PC-3 (cell line): ENCODE measurements around the gene SRGAP3. TPM values are rescaled to one million over a fixed set of nuclear protein-coding genes. Genes with fewer than 3 reads are reported as not detected.

Source experiments
- ATAC-seq: fragments of 200-7000 bp; cut with Tn5 transposase; 2 replicates; pipeline ENCODE4 v1.9.1; 2020; ENCODE audit warnings: mild to moderate bottlenecking, moderate library complexity
- BruUV-seq: library from RNA; stranded (reverse); fragments of 400-500 nt; replicated peaks from 2 replicates; lab custom pipeline; 2021; lab: Mats Ljungman, UMichigan
- CTCF ChIA-PET: fragments of 300-600 bp; sonication (Branson Sonifier 250); formaldehyde crosslinking; loops from one replicate; lab custom pipeline; 2022; ENCODE audit warnings: antibody characterized with exemption; lab: Charles Lee
- POLR2A ChIA-PET: fragments of 300-600 bp; sonication (Branson Sonifier 250); formaldehyde crosslinking; loops from one replicate; lab custom pipeline; 2022; ENCODE audit warnings: antibody characterized with exemption; ENCODE audit not compliant: unreplicated experiment; lab: Charles Lee
- DNase-seq: peaks from one replicate; pipeline ENCODE4 v3.0.0-alpha.2; 2015
- H2AFZ ChIP-seq: fragments of 300-600 bp; sonication (generic); 2 replicates; pipeline ENCODE4 v1.6.0; 2016; ENCODE audit warnings: antibody characterized with exemption, low read length
- H3F3A ChIP-seq: fragments of 300-600 bp; sonication (generic); one replicate; pipeline ENCODE4 v1.6.0; 2017; ENCODE audit warnings: antibody characterized with exemption, low read length, control low read depth, mild to moderate bottlenecking; ENCODE audit not compliant: unreplicated experiment
- H3K27ac ChIP-seq: fragments of 300-600 bp; sonication (generic); 2 replicates; pipeline ENCODE4 v1.5.1; 2016; ENCODE audit warnings: mild to moderate bottlenecking, low read length
- H3K27me3 ChIP-seq: fragments of 300-600 bp; sonication (generic); 2 replicates; pipeline ENCODE4 v1.6.1; 2016; ENCODE audit warnings: low read length, mixed read lengths
- H3K36me3 ChIP-seq: fragments of 300-600 bp; sonication (generic); 2 replicates; pipeline ENCODE4 v1.6.1; 2016; ENCODE audit warnings: low read depth, mixed run types, low read length, mixed read lengths
- H3K4me1 ChIP-seq: fragments of 300-600 bp; sonication (generic); 2 replicates; pipeline ENCODE4 v1.5.1; 2016; ENCODE audit warnings: low read length; ENCODE audit not compliant: insufficient read depth
- H3K4me2 ChIP-seq: fragments of 300-600 bp; sonication (generic); 2 replicates; pipeline ENCODE4 v1.6.0; 2016; ENCODE audit warnings: low read length
- H3K4me3 ChIP-seq: fragments of 300-600 bp; sonication (generic); 2 replicates; pipeline ENCODE4 v1.5.1; 2016; ENCODE audit warnings: mild to moderate bottlenecking, low read length, mixed read lengths
- H3K79me2 ChIP-seq: fragments of 300-600 bp; sonication (generic); 2 replicates; pipeline ENCODE4 v1.6.1; 2017; ENCODE audit warnings: low read length, mixed read lengths
- H3K9ac ChIP-seq: fragments of 300-600 bp; sonication (generic); 2 replicates; pipeline ENCODE4 v1.6.0; 2016; ENCODE audit warnings: mild to moderate bottlenecking, low read length
- H3K9me2 ChIP-seq: fragments of 300-600 bp; sonication (generic); replicated peaks from 2 replicates; pipeline ENCODE4 v1.6.1; 2016; ENCODE audit warnings: mixed run types, low read length, mixed read lengths
- H3K9me3 ChIP-seq: fragments of 300-600 bp; sonication (generic); 2 replicates; pipeline ENCODE4 v1.6.1; 2016; ENCODE audit warnings: low read length, mixed read lengths
- H4K20me1 ChIP-seq: fragments of 300-600 bp; sonication (generic); 2 replicates; pipeline ENCODE4 v1.6.1; 2016; ENCODE audit warnings: low read length, mixed read lengths
- EZH2 ChIP-seq: fragments of 300-600 bp; sonication (generic); IDR thresholded peaks from one replicate; pipeline ENCODE4 v1.6.1; 2017; ENCODE audit warnings: antibody characterized with exemption, mild to moderate bottlenecking, low read length; ENCODE audit not compliant: unreplicated experiment
- EZH2phosphoT487 ChIP-seq: fragments of 300-600 bp; sonication (generic); IDR thresholded peaks from 2 replicates; pipeline ENCODE4 v1.6.1; 2018; ENCODE audit warnings: mild to moderate bottlenecking, antibody characterized with exemption, low read length, borderline replicate concordance
- intact Hi-C: fragments of 100-400 bp; cut with micrococcal nuclease; formaldehyde crosslinking; loops from 2 replicates; pipeline ENCODE4 v1.9.0; 2023
- total RNA-seq: library from RNA; depleted of rRNA; stranded (reverse); fragments of >200 nt; gene quantifications from 2 replicates; pipeline ENCODE4 v1.2.3, GENCODE V29; 2014
- TF ChIP-seq, protein P1 (sequence below): fragments of 300-600 bp; sonication (generic); conservative IDR thresholded peaks from 2 replicates; pipeline ENCODE4 v1.5.1; 2017; ENCODE audit warnings: antibody characterized with exemption, low read depth, mild to moderate bottlenecking, low read length

Gene SRGAP3
- total RNA-seq, 1 experiment from 2014 or later = 7.5 TPM

DNA sequence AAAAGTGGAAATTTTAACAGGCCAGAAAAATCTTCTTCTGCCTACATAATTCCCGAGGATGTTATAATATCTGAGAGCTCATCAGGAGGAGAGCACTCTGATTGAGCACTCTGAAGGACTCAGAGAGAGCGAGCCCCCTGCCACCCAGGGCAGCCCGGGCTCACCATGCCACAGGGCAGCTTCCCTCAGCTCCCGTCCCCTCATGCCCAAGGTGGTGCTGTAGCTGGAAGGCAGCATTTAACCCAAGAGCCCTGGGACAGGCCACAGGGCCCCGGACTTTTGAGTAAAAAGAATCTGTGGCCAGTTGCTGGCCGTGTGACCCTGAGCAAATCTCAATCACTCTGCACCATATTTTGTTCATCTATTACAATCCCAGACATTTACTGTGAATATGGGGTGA lies 262.7 kb downstream of the SRGAP3 start:
- no peak overlapping the region for H3K27ac ChIP-seq
- H3K9me3 ChIP-seq = no peaks in the 10 kb centered on the region
- no peak for DNase-seq
- no peaks in the 10 kb centered on the region for H3K36me3 ChIP-seq
- no peaks in the 10 kb centered on the region for H3K79me2 ChIP-seq
- intact Hi-C loops = no loop called here
- H3K4me2 ChIP-seq = no peak overlapping the region
- no peak overlapping the region for H3K9ac ChIP-seq
- TF ChIP-seq, protein P1, sequence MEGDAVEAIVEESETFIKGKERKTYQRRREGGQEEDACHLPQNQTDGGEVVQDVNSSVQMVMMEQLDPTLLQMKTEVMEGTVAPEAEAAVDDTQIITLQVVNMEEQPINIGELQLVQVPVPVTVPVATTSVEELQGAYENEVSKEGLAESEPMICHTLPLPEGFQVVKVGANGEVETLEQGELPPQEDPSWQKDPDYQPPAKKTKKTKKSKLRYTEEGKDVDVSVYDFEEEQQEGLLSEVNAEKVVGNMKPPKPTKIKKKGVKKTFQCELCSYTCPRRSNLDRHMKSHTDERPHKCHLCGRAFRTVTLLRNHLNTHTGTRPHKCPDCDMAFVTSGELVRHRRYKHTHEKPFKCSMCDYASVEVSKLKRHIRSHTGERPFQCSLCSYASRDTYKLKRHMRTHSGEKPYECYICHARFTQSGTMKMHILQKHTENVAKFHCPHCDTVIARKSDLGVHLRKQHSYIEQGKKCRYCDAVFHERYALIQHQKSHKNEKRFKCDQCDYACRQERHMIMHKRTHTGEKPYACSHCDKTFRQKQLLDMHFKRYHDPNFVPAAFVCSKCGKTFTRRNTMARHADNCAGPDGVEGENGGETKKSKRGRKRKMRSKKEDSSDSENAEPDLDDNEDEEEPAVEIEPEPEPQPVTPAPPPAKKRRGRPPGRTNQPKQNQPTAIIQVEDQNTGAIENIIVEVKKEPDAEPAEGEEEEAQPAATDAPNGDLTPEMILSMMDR = no peak
- no peak for TF ChIP-seq EZH2
- TF ChIP-seq EZH2phosphoT487 = no peak
- H3K4me1 ChIP-seq = no peaks in the 10 kb centered on the region
- no peaks in the 10 kb centered on the region for H3K27me3 ChIP-seq
- H3F3A ChIP-seq = no peaks in the 10 kb centered on the region
- no peaks in the 10 kb centered on the region for H4K20me1 ChIP-seq
- ChIA-PET POLR2A (no interaction called here), CTCF (no interaction called here)
- H2AFZ ChIP-seq = no peak overlapping the region
- no peak for ATAC-seq
- no peaks in the 10 kb centered on the region for H3K9me2 ChIP-seq
- no TSS peak for BruUV-seq
- H3K4me3 ChIP-seq = no peak overlapping the region

DNA sequence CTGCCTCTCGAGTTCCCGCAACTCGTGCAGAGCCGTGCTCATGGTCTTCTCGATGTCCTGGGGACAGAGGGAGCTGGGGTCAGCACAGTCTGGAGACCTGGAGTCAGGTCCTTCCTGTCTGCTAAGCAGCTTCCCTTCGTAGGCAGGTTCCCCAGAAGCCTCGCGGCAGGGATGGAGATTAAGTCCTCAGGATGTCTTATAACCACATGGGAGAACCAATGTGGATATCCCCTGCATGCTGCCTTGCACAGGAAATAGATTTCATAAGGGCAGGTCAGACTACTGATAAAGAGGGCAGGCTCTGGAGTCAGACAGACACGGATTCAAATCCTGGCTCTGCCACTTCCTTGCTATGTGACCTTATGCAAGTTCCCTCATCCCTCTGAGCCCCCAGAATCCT lies 263.6 kb downstream of the SRGAP3 start:
- H3K4me3 ChIP-seq = no peak overlapping the region
- H3K4me2 ChIP-seq = no peak overlapping the region
- no peaks in the 10 kb centered on the region for H3F3A ChIP-seq
- CTCF ChIA-PET = no interaction called here
- no peaks in the 10 kb centered on the region for H3K79me2 ChIP-seq
- POLR2A ChIA-PET = no interaction called here
- no TSS peak for BruUV-seq
- no peak overlapping the region for H3K27ac ChIP-seq
- ATAC-seq = no peak
- H3K4me1 ChIP-seq = no peaks in the 10 kb centered on the region
- no peaks in the 10 kb centered on the region for H3K9me2 ChIP-seq
- H3K9ac ChIP-seq = no peak overlapping the region
- DNase-seq = no peak
- no peak overlapping the region for H2AFZ ChIP-seq
- H3K36me3 ChIP-seq = no peaks in the 10 kb centered on the region
- intact Hi-C loops = no loop called here
- no peaks in the 10 kb centered on the region for H3K27me3 ChIP-seq
- H3K9me3 ChIP-seq = no peaks in the 10 kb centered on the region
- TF ChIP-seq EZH2 (no peak), EZH2phosphoT487 (no peak)
- TF ChIP-seq, protein P1 = no peak
- no peaks in the 10 kb centered on the region for H4K20me1 ChIP-seq

DNA sequence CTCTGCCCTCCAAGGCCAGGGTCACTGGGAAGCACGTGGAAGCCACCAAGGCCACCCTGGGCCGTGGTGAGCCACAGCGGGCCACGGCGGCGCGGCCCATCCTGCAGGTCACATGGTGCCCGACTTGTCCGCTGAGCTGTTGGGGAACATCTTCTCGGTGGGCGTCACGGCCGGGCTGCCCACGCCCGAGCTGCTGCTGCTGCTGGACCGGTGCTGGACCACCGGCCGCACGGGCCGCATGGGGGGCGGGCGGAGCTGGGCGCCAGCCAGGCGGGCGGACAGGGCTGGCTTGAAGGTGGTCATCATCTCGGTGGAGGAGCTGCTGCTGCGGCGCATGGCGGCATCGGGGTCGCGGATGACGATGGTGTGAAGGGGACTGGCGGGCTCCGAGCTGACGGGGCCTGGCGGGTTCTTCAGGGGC lies 264.0 kb downstream of the SRGAP3 start:
- H3K9me3 ChIP-seq = no peaks in the 10 kb centered on the region
- no peak overlapping the region for H3K27ac ChIP-seq
- no peak overlapping the region for H3K9ac ChIP-seq
- H2AFZ ChIP-seq = no peak overlapping the region
- POLR2A ChIA-PET = no interaction called here
- no peaks in the 10 kb centered on the region for H3K27me3 ChIP-seq
- no peaks in the 10 kb centered on the region for H4K20me1 ChIP-seq
- CTCF ChIA-PET = no interaction called here
- no peak for DNase-seq
- no peak for ATAC-seq
- no peak for TF ChIP-seq EZH2
- no peak for TF ChIP-seq EZH2phosphoT487
- TF ChIP-seq, protein P1 = no peak
- H3K36me3 ChIP-seq = no peaks in the 10 kb centered on the region
- no peak overlapping the region for H3K4me3 ChIP-seq
- no peaks in the 10 kb centered on the region for H3K79me2 ChIP-seq
- no TSS peak for BruUV-seq
- no peak overlapping the region for H3K4me2 ChIP-seq
- no peaks in the 10 kb centered on the region for H3K9me2 ChIP-seq
- no peaks in the 10 kb centered on the region for H3K4me1 ChIP-seq
- H3F3A ChIP-seq = no peaks in the 10 kb centered on the region
- intact Hi-C loops = no loop called here
